GM12878 (cell line): ENCODE results near the gene SEMA4D. TPM values are rescaled to one million over a fixed set of nuclear protein-coding genes. Genes with fewer than 3 reads are reported as not detected.

ENCODE experiments used
- ATAC-seq: fragments of 200-7000 bp; cut with Tn5 transposase; 3 replicates; pipeline ENCODE4 v1.9.1; 2020; ENCODE audit warnings: mild to moderate bottlenecking, moderate library complexity
- BruUV-seq: library from RNA; stranded (reverse); fragments of 400-500 nt; replicated peaks from 2 replicates; lab custom pipeline; 2021; lab: Mats Ljungman, UMichigan
- CTCF ChIA-PET: fragments of 300-600 bp; sonication (Branson Sonifier 250); formaldehyde crosslinking; extraction: SDS; loops from one replicate; lab custom pipeline; 2021; ENCODE audit warnings: inconsistent platforms; lab: Yijun Ruan, JAX
- POLR2A ChIA-PET: fragments of 350-600 bp; formaldehyde crosslinking; extraction: SDS; loops from one replicate; lab custom pipeline; 2021; ENCODE audit warnings: inconsistent platforms; lab: Charles Lee
- RAD21 ChIA-PET: fragments of 300-600 bp; sonication (Branson Sonifier 250); formaldehyde crosslinking; loops from one replicate; lab custom pipeline; 2023; ENCODE audit warnings: antibody characterized with exemption; ENCODE audit not compliant: unreplicated experiment; lab: Charles Lee
- SMC1A ChIA-PET: fragments of 300-600 bp; sonication (Branson Sonifier 250); formaldehyde crosslinking; loops from one replicate; lab custom pipeline; 2023; ENCODE audit not compliant: unreplicated experiment, uncharacterized antibody; lab: Charles Lee
- DNase-seq: peaks from one replicate; pipeline ENCODE4 v3.0.0-alpha.2; 2011; ENCODE audit warnings: low read depth, low spot score
- FAIRE-seq: peaks from 3 replicates; lab custom pipeline; 2011; peaks lifted over from hg19 to GRCh38; lab: Jason Lieb, UNC
- H2AFZ ChIP-seq: 2 replicates; pipeline ENCODE4 v1.6.0; 2011; ENCODE audit warnings: low read depth, low read length, control low read depth; ENCODE audit not compliant: control insufficient read depth
- H3K27ac ChIP-seq: 2 replicates; pipeline ENCODE4 v1.5.1; 2011; ENCODE audit warnings: control low read depth; ENCODE audit not compliant: control insufficient read depth, insufficient read depth
- H3K27me3 ChIP-seq, 2 experiments: replicated peaks in 1 of 2; 2 replicates each; pipeline versions ENCODE4 v1.6.0 to v1.6.1; 2011; ENCODE audit warnings: low read length in 1 of 2; ENCODE audit not compliant: control insufficient read depth in 2 of 2, insufficient read depth in 2 of 2
- H3K36me3 ChIP-seq, 2 experiments: 2 replicates each; pipeline ENCODE4 v1.5.1; 2011; ENCODE audit warnings: low read length in 1 of 2; ENCODE audit not compliant: control insufficient read depth in 2 of 2, insufficient read depth in 2 of 2
- H3K4me1 ChIP-seq: 2 replicates; pipeline ENCODE4 v1.6.1; 2011; ENCODE audit warnings: mild to moderate bottlenecking, low read length, moderate library complexity, mixed read lengths; ENCODE audit not compliant: control insufficient read depth, insufficient read depth
- H3K4me2 ChIP-seq: 2 replicates; pipeline ENCODE4 v1.6.0; 2011; ENCODE audit warnings: control low read depth; ENCODE audit not compliant: control insufficient read depth, insufficient read depth
- H3K4me3 ChIP-seq: fragments of 200-600 bp; sonication (generic); 2 replicates; pipeline ENCODE4 v1.5.1; 2016
- H3K79me2 ChIP-seq: 2 replicates; pipeline ENCODE4 v1.6.0; 2011; ENCODE audit warnings: low read length; ENCODE audit not compliant: control insufficient read depth, insufficient read depth
- H3K9ac ChIP-seq: 2 replicates; pipeline ENCODE4 v1.8.0; 2011; ENCODE audit warnings: low read length, control low read depth, mixed read lengths; ENCODE audit not compliant: control insufficient read depth, insufficient read depth
- H3K9me3 ChIP-seq: replicated peaks from 3 replicates; pipeline ENCODE4 v1.5.1; 2011; ENCODE audit warnings: mild to moderate bottlenecking, low read length; ENCODE audit not compliant: control insufficient read depth, insufficient read depth
- H4K20me1 ChIP-seq: 2 replicates; pipeline ENCODE4 v1.6.0; 2011; ENCODE audit not compliant: control insufficient read depth, insufficient read depth
- BACH1 ChIP-seq: fragments of 450-650 bp; IDR thresholded peaks from 2 replicates; pipeline ENCODE4 v1.6.1; 2017; ENCODE audit warnings: mild to moderate bottlenecking, borderline replicate concordance
- MYB ChIP-seq: fragments of 150-350 bp; IDR thresholded peaks from 2 replicates; pipeline ENCODE4 v1.6.1; 2014; ENCODE audit warnings: mild to moderate bottlenecking, low read depth, low read length, borderline replicate concordance
- RAD21 ChIP-seq: IDR thresholded peaks from 2 replicates; pipeline ENCODE4 v1.6.1; 2011; ENCODE audit warnings: mild to moderate bottlenecking, low read depth, low read length, moderate library complexity; ENCODE audit not compliant: insufficient read depth
- RBBP5 ChIP-seq: fragments of 200-600 bp; sonication (generic); conservative IDR thresholded peaks from 2 replicates; pipeline ENCODE4 v1.6.1; 2016
- RELA ChIP-seq: fragments of 450-650 bp; IDR thresholded peaks from 2 replicates; pipeline ENCODE4 v1.8.0; 2014; ENCODE audit warnings: borderline replicate concordance; ENCODE audit not compliant: partially characterized antibody
- RFX5 ChIP-seq: IDR thresholded peaks from 2 replicates; pipeline ENCODE4 v1.6.1; 2011; ENCODE audit warnings: low read depth, low read length, improper control_type of control experiment
- SIN3A ChIP-seq: IDR thresholded peaks from 2 replicates; pipeline ENCODE4 v1.6.1; 2012; ENCODE audit warnings: low read depth, low read length, improper control_type of control experiment
- SMAD1 ChIP-seq: fragments of 450-650 bp; IDR thresholded peaks from 2 replicates; pipeline ENCODE4 v1.6.1; 2018; ENCODE audit warnings: mild to moderate bottlenecking, low read depth; ENCODE audit not compliant: partially characterized antibody
- SMAD5 ChIP-seq: IDR thresholded peaks from 2 replicates; pipeline ENCODE4 v1.6.1; 2016; ENCODE audit warnings: antibody characterized with exemption, low read depth
- WRNIP1 ChIP-seq: IDR thresholded peaks from 2 replicates; pipeline ENCODE4 v1.6.1; 2011; ENCODE audit warnings: low read depth, low read length, improper control_type of control experiment, borderline replicate concordance
- YY1 ChIP-seq: IDR thresholded peaks from 2 replicates; pipeline ENCODE4 v1.6.1; 2011; ENCODE audit warnings: low read depth, mild to moderate bottlenecking, low read length
- WGBS: methylation state at CpG from one replicate; pipeline ENCODE4 v1.1.6; 2016; ENCODE audit warnings: low lambda C conversion rate; ENCODE audit not compliant: insufficient replicate concordance, insufficient coverage; ENCODE audit errors: missing lambda C conversion rate; 5-methylcytosine and 5-hydroxymethylcytosine counted together
- in situ Hi-C: fragments of 300-500 bp; cut with MboI; formaldehyde crosslinking; loops from 9 replicates; pipeline ENCODE4 v1.14.3; 2018; ENCODE audit warnings: mixed read lengths
- intact Hi-C: fragments of 100-400 bp; cut with micrococcal nuclease; formaldehyde crosslinking; loops from one replicate; pipeline ENCODE4 v1.14.2; 2022; ENCODE audit not compliant: unreplicated experiment
- polyA plus RNA-seq, 11 experiments: library from polyadenylated mRNA; depleted of rRNA in 4 of 11; unstranded in 6 of 11; stranded (reverse) in 5 of 11; fragments of >200 nt; fragmentation: Nextera tagmentation in 4 of 11; fragmentation: Illumina TruSeq in 1 of 11; extraction: Ambion mirVana in 4 of 11; extraction: Trizol in 1 of 11; gene quantifications; 1 replicate in 1 of 11; 2 replicates in 10 of 11; pipeline versions ENCODE4 v1.2.1 to v1.2.3, GENCODE V29; 2011 to 2016; ENCODE audit warnings: inconsistent platforms in 2 of 11, missing spikeins in 2 of 11, low read depth in 1 of 11
- total RNA-seq, 4 experiments: library from RNA; depleted of rRNA in 3 of 4; stranded (reverse); fragments of >200 nt in 3 of 4; fragmentation: Illumina TruSeq in 1 of 4; extraction: Trizol in 1 of 4; gene quantifications; 2 replicates each; pipeline versions ENCODE4 v1.2.1 to v1.2.3, GENCODE V29; 2013 to 2021
- TF ChIP-seq, protein P1 (sequence below): fragments of 450-650 bp; IDR thresholded peaks from 2 replicates; pipeline ENCODE4 v1.6.1; 2017; ENCODE audit warnings: mild to moderate bottlenecking, moderate library complexity
- TF ChIP-seq, protein P2 (sequence below): fragments of 450-650 bp; IDR thresholded peaks from 2 replicates; pipeline ENCODE4 v1.6.1; 2017; ENCODE audit warnings: antibody characterized with exemption, mild to moderate bottlenecking, moderate library complexity
- TF ChIP-seq, protein P3 (sequence below): IDR thresholded peaks from 2 replicates; pipeline ENCODE4 v1.6.1; 2012; ENCODE audit warnings: low read depth, low read length, improper control_type of control experiment
- TF ChIP-seq, protein P4 (sequence below): IDR thresholded peaks from 2 replicates; pipeline ENCODE4 v1.6.1; 2012; ENCODE audit warnings: low read depth, low read length, improper control_type of control experiment
- TF ChIP-seq, protein P5 (sequence below): IDR thresholded peaks from 2 replicates; pipeline ENCODE4 v1.6.1; 2011; ENCODE audit warnings: low read depth, low read length, improper control_type of control experiment, borderline replicate concordance

SEMA4D gene
- total and polyA plus RNA-seq, 10 of the 15 experiments (the other 5 are each of a cell fraction or from before 2014, with no cell fraction given), result 15.1 to 136 (median 39.6) TPM

DNA sequence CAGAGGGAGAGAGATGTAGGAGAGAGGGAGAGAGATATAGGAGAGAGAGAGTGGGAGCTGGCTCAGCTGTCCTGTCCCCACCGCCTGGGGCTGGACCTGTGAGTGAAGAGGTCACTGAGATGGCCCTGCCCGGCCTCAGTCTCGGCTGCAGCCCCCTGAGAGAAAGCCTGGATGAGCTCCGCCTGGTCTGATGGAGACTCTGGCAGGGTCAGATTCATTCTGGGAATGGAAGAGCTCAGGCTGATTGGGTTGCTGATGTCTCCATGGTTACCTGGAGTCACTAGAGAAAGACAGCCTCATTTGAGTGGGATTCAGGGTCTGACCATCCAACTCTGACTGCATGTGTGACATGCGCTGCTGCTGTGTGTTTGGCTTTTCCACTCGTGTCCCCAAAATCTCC is 27.1 kb upstream of the SEMA4D start:
- FAIRE-seq, result no peak
- intact Hi-C loops, result no loop called here
- H3K4me1 ChIP-seq, result peaks cover 34% of the 10 kb centered on the region

More for the DNA sequence above, 27.1 kb upstream of the SEMA4D start:
- H4K20me1 ChIP-seq, result no peaks in the 10 kb centered on the region
- in situ Hi-C loops, result no loop called here
- H2AFZ ChIP-seq, result no peak overlapping the region
- ChIA-PET SMC1A (interaction anchor here (1.5 kb wide), 1 partner anchor 11 kb away, joined by 3 read pairs; no protein-coding TSS in a partner anchor), RAD21 (interaction anchor here (0.7 kb wide), 1 partner anchor 24 kb away, joined by 3 read pairs; no protein-coding TSS in a partner anchor)
- H3K9me3 ChIP-seq, result no peaks in the 10 kb centered on the region; the same call in 2 of the 3 replicates
- H3K79me2 ChIP-seq, result no peaks in the 10 kb centered on the region
- TF ChIP-seq, protein P1, sequence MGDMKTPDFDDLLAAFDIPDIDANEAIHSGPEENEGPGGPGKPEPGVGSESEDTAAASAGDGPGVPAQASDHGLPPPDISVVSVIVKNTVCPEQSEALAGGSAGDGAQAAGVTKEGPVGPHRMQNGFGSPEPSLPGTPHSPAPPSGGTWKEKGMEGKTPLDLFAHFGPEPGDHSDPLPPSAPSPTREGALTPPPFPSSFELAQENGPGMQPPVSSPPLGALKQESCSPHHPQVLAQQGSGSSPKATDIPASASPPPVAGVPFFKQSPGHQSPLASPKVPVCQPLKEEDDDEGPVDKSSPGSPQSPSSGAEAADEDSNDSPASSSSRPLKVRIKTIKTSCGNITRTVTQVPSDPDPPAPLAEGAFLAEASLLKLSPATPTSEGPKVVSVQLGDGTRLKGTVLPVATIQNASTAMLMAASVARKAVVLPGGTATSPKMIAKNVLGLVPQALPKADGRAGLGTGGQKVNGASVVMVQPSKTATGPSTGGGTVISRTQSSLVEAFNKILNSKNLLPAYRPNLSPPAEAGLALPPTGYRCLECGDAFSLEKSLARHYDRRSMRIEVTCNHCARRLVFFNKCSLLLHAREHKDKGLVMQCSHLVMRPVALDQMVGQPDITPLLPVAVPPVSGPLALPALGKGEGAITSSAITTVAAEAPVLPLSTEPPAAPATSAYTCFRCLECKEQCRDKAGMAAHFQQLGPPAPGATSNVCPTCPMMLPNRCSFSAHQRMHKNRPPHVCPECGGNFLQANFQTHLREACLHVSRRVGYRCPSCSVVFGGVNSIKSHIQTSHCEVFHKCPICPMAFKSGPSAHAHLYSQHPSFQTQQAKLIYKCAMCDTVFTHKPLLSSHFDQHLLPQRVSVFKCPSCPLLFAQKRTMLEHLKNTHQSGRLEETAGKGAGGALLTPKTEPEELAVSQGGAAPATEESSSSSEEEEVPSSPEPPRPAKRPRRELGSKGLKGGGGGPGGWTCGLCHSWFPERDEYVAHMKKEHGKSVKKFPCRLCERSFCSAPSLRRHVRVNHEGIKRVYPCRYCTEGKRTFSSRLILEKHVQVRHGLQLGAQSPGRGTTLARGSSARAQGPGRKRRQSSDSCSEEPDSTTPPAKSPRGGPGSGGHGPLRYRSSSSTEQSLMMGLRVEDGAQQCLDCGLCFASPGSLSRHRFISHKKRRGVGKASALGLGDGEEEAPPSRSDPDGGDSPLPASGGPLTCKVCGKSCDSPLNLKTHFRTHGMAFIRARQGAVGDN, result no peak
- TF ChIP-seq WRNIP1, result no peak
- TF ChIP-seq SMAD1, result no peak
- no peak for TF ChIP-seq SIN3A
- no peak for TF ChIP-seq RFX5
- no peak for TF ChIP-seq RBBP5
- TF ChIP-seq, protein P2, sequence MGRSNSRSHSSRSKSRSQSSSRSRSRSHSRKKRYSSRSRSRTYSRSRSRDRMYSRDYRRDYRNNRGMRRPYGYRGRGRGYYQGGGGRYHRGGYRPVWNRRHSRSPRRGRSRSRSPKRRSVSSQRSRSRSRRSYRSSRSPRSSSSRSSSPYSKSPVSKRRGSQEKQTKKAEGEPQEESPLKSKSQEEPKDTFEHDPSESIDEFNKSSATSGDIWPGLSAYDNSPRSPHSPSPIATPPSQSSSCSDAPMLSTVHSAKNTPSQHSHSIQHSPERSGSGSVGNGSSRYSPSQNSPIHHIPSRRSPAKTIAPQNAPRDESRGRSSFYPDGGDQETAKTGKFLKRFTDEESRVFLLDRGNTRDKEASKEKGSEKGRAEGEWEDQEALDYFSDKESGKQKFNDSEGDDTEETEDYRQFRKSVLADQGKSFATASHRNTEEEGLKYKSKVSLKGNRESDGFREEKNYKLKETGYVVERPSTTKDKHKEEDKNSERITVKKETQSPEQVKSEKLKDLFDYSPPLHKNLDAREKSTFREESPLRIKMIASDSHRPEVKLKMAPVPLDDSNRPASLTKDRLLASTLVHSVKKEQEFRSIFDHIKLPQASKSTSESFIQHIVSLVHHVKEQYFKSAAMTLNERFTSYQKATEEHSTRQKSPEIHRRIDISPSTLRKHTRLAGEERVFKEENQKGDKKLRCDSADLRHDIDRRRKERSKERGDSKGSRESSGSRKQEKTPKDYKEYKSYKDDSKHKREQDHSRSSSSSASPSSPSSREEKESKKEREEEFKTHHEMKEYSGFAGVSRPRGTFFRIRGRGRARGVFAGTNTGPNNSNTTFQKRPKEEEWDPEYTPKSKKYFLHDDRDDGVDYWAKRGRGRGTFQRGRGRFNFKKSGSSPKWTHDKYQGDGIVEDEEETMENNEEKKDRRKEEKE, result no peak
- no peak for TF ChIP-seq SMAD5
- no peak for TF ChIP-seq YY1
- TF ChIP-seq RAD21, result no peak
- no peak for TF ChIP-seq MYB
- TF ChIP-seq, protein P3, sequence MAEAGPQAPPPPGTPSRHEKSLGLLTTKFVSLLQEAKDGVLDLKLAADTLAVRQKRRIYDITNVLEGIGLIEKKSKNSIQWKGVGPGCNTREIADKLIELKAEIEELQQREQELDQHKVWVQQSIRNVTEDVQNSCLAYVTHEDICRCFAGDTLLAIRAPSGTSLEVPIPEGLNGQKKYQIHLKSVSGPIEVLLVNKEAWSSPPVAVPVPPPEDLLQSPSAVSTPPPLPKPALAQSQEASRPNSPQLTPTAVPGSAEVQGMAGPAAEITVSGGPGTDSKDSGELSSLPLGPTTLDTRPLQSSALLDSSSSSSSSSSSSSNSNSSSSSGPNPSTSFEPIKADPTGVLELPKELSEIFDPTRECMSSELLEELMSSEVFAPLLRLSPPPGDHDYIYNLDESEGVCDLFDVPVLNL, result no peak
- TF ChIP-seq, protein P4, sequence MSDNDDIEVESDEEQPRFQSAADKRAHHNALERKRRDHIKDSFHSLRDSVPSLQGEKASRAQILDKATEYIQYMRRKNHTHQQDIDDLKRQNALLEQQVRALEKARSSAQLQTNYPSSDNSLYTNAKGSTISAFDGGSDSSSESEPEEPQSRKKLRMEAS, result no peak
- TF ChIP-seq BACH1, result no peak
- TF ChIP-seq RELA, result no peak
- TF ChIP-seq, protein P5, sequence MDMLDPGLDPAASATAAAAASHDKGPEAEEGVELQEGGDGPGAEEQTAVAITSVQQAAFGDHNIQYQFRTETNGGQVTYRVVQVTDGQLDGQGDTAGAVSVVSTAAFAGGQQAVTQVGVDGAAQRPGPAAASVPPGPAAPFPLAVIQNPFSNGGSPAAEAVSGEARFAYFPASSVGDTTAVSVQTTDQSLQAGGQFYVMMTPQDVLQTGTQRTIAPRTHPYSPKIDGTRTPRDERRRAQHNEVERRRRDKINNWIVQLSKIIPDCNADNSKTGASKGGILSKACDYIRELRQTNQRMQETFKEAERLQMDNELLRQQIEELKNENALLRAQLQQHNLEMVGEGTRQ, result no peak
- TF ChIP-seq, all 136 proteins: peak for 0
- Histone ChIP-seq H3K27me3 (no peaks in the 10 kb centered on the region), H3K4me3 (no peak overlapping the region), H3K27ac (no peak overlapping the region), H3K36me3 (no peaks in the 10 kb centered on the region), H3K9ac (no peak overlapping the region), H3K4me2 (no peak overlapping the region)
- POLR2A ChIA-PET, result interaction anchor here (1.1 kb wide), 1 partner anchor 111 kb away, joined by 3 read pairs; no protein-coding TSS in a partner anchor
- no TSS peak for BruUV-seq
- CTCF ChIA-PET, result no interaction called here
- DNase-seq, result no peak
- WGBS, result 96% methylated on average over 5 of the region's 6 CpGs
- ATAC-seq, result no peak
